Liver (tissue), 9 donors: Measurements from ENCODE around the gene AKT2. TPM values are rescaled to one million over a fixed set of nuclear protein-coding genes. Genes with fewer than 3 reads are reported as not detected.

ENCODE experiments used
- DNase-seq: peaks from one replicate; pipeline ENCODE4 v3.0.0-alpha.2; 2017; ENCODE audit warnings: low spot score
- H3K27ac ChIP-seq, 2 donors: one replicate each; pipeline ENCODE4 v1.7.0; 2013; ENCODE audit warnings: inconsistent platforms in 2 of 2, low read length in 2 of 2, control low read depth in 1 of 2, low read depth in 1 of 2, mild to moderate bottlenecking in 1 of 2
- H3K27me3 ChIP-seq, 4 donors: one replicate each; pipeline versions ENCODE4 v1.6.1 to v1.7.0; 2013; ENCODE audit warnings: low read length in 3 of 4, inconsistent platforms in 1 of 4, mild to moderate bottlenecking in 1 of 4, moderate library complexity in 1 of 4; ENCODE audit not compliant: control insufficient read depth in 4 of 4, insufficient read depth in 4 of 4
- H3K36me3 ChIP-seq, 4 donors: one replicate each; pipeline versions ENCODE4 v1.6.1 to v1.7.0; 2013; ENCODE audit warnings: low read length in 3 of 4, mild to moderate bottlenecking in 3 of 4, low read depth in 1 of 4, moderate library complexity in 1 of 4; ENCODE audit not compliant: control insufficient read depth in 4 of 4, insufficient read depth in 3 of 4
- H3K4me1 ChIP-seq, 4 donors: one replicate each; pipeline versions ENCODE4 v1.6.1 to v1.7.0; 2013; ENCODE audit warnings: low read length in 3 of 4, mild to moderate bottlenecking in 3 of 4, moderate library complexity in 1 of 4; ENCODE audit not compliant: control insufficient read depth in 4 of 4, insufficient read depth in 4 of 4
- H3K4me3 ChIP-seq, 3 donors: one replicate each; pipeline versions ENCODE4 v1.6.1 to v1.7.0; 2013; ENCODE audit warnings: low read length in 3 of 3, control low read depth in 1 of 3, low read depth in 1 of 3, mild to moderate bottlenecking in 1 of 3
- H3K9ac ChIP-seq, 2 donors: one replicate each; pipeline ENCODE4 v1.7.0; 2013; ENCODE audit warnings: low read length in 2 of 2, mild to moderate bottlenecking in 2 of 2, moderate library complexity in 2 of 2, control low read depth in 1 of 2, low read depth in 1 of 2
- H3K9me3 ChIP-seq, 4 donors: one replicate each; pipeline versions ENCODE4 v1.6.1 to v1.7.0; 2013; ENCODE audit warnings: low read length in 3 of 4; ENCODE audit not compliant: control insufficient read depth in 4 of 4
- ATF3 ChIP-seq: IDR thresholded peaks from 2 replicates; pipeline ENCODE4 v1.6.1; 2016; ENCODE audit warnings: antibody characterized with exemption
- CTCF ChIP-seq: fragments of 150-350 bp; IDR thresholded peaks from 2 replicates; pipeline ENCODE4 v1.5.1; 2017; ENCODE audit warnings: improper control_type of control experiment, low read depth, low read length; ENCODE audit not compliant: missing input control
- EGR1 ChIP-seq, 2 donors: IDR thresholded peaks; 2 replicates each; pipeline ENCODE4 v1.6.1; 2016 to 2018; ENCODE audit warnings: antibody characterized with exemption in 2 of 2, low read depth in 2 of 2
- FOXA2 ChIP-seq: IDR thresholded peaks from 2 replicates; pipeline ENCODE4 v1.6.1; 2016; ENCODE audit warnings: antibody characterized with exemption
- GABPA ChIP-seq, 2 donors: IDR thresholded peaks in 1 of 2; conservative IDR thresholded peaks in 1 of 2; 2 replicates each; pipeline ENCODE4 v1.6.1; 2016; ENCODE audit warnings: antibody characterized with exemption in 2 of 2, mild to moderate bottlenecking in 1 of 2, moderate library complexity in 1 of 2
- HNF4A ChIP-seq, 2 donors: conservative IDR thresholded peaks; 2 replicates each; pipeline ENCODE4 v1.6.1; 2016; ENCODE audit warnings: antibody characterized with exemption in 2 of 2, mild to moderate bottlenecking in 2 of 2
- HNF4G ChIP-seq: IDR thresholded peaks from 2 replicates; pipeline ENCODE4 v1.6.1; 2016; ENCODE audit warnings: antibody characterized with exemption
- MAX ChIP-seq: IDR thresholded peaks from 2 replicates; pipeline ENCODE4 v1.6.1; 2016; ENCODE audit warnings: antibody characterized with exemption
- NR2F2 ChIP-seq: IDR thresholded peaks from 2 replicates; pipeline ENCODE4 v1.6.1; 2016; ENCODE audit warnings: antibody characterized with exemption
- RAD21 ChIP-seq, 2 donors: IDR thresholded peaks; 2 replicates each; pipeline ENCODE4 v1.6.1; 2016; ENCODE audit warnings: antibody characterized with exemption in 2 of 2, mild to moderate bottlenecking in 2 of 2
- REST ChIP-seq: IDR thresholded peaks from 2 replicates; pipeline ENCODE4 v1.6.1; 2016; ENCODE audit warnings: antibody characterized with exemption, mild to moderate bottlenecking
- RXRA ChIP-seq, 2 donors: IDR thresholded peaks; 2 replicates each; pipeline ENCODE4 v1.6.1; 2017 to 2018; ENCODE audit warnings: antibody characterized with exemption in 2 of 2, mild to moderate bottlenecking in 1 of 2
- SP1 ChIP-seq: IDR thresholded peaks from 2 replicates; pipeline ENCODE4 v1.6.1; 2018; ENCODE audit warnings: antibody characterized with exemption, mild to moderate bottlenecking
- TAF1 ChIP-seq: conservative IDR thresholded peaks from 2 replicates; pipeline ENCODE4 v1.6.1; 2016; ENCODE audit warnings: antibody characterized with exemption, mild to moderate bottlenecking
- YY1 ChIP-seq: IDR thresholded peaks from 2 replicates; pipeline ENCODE4 v1.6.1; 2016; ENCODE audit warnings: antibody characterized with exemption, mild to moderate bottlenecking
- ZBTB33 ChIP-seq: IDR thresholded peaks from 2 replicates; pipeline ENCODE4 v1.6.1; 2016; ENCODE audit warnings: antibody characterized with exemption
- WGBS: extraction: QIAGEN DNeasy Blood & Tissue Kit; methylation state at CpG from one replicate; pipeline ENCODE4 v1.1.7; 2013; 5-methylcytosine and 5-hydroxymethylcytosine counted together
- polyA plus RNA-seq, 2 donors: library from polyadenylated mRNA; stranded (reverse) in 1 of 2; unstranded in 1 of 2; fragments of 200-250 nt in 1 of 2; fragments of >200 nt in 1 of 2; fragmentation: Nextera tagmentation in 1 of 2; extraction: Ambion mirVana in 1 of 2; gene quantifications; one replicate each; pipeline versions ENCODE4 v1.2.1 to v1.2.3, GENCODE V29; 2013 to 2015
- total RNA-seq, 2 donors: library from RNA; depleted of rRNA; stranded (reverse); fragments of >200 nt; gene quantifications; one replicate each; pipeline ENCODE4 v1.2.3, GENCODE V29; 2014
- donor health status: healthy.
- donor health status: healthy.
- donor health status: healthy.
- donor health status: healthy.
- donor health status: healthy.

Gene AKT2
- total and polyA plus RNA-seq, 4 donors = 23.2 to 110 (median 60.4) TPM

- peaks cover 1 to 26% (median 16%) of the 10 kb centered on the region in 4 donors for H3K36me3 ChIP-seq
- H3K27me3 ChIP-seq = no peaks in the 10 kb centered on the region
- no peak for TF ChIP-seq GABPA (IDR thresholded peaks at IDR 0.05 in 1 of 2, conservative IDR thresholded peaks at IDR 0.05 in 1 of 2)
- TF ChIP-seq NR2F2 = no peak
- no peak for TF ChIP-seq HNF4G
- no peak for TF ChIP-seq HNF4A (conservative IDR thresholded peaks at IDR 0.05)
- TF ChIP-seq FOXA2 = no peak
- no peak for TF ChIP-seq RXRA (IDR thresholded peaks at IDR 0.05)
- no peak for TF ChIP-seq ZBTB33
- TF ChIP-seq RAD21 (IDR thresholded peaks at IDR 0.05) = no peak
- no peak for TF ChIP-seq REST
- no peak for TF ChIP-seq SP1
- no peak for TF ChIP-seq MAX
- no peak for TF ChIP-seq CTCF
- no peak for TF ChIP-seq TAF1
- no peak for TF ChIP-seq ATF3
- TF ChIP-seq EGR1 (IDR thresholded peaks at IDR 0.05; ENCODE audit: low read depth in 2 of 2) = no peak
- no peak for TF ChIP-seq YY1
- no peak overlapping the region for H3K27ac ChIP-seq
- WGBS = 92% methylated on average over 15 of the region's 15 CpGs
- H3K9me3 ChIP-seq = no peaks in the 10 kb centered on the region
- H3K9ac ChIP-seq = no peak overlapping the region
- peaks cover 0 to 32% (median 7%) of the 10 kb centered on the region in 4 donors for H3K4me1 ChIP-seq
- no peak for DNase-seq
- H3K4me3 ChIP-seq = no peak overlapping the region
Measured at GRCh38 chr19:40266912-40267600, 18.1 kb downstream of the AKT2 start.
